Activated effector memory CD4-positive, alpha-beta T cell treated with anti-CD3 and anti-CD28 coated beads, Interleukin-2, amount 50 U/mL, for 16 hours (primary cell): ENCODE results near the gene EMD.
A peak's percentile ranks its signal among the peaks of the same experiment; 100 is the strongest.

Experiments
- DNase-seq: peaks from one replicate; pipeline ENCODE4 v3.0.0-alpha.2; 2020

Gene EMD

GRCh38 chrX:154355776-154356140 lies 23.3 kb upstream of the EMD start:
- no peak for DNase-seq

DNA sequence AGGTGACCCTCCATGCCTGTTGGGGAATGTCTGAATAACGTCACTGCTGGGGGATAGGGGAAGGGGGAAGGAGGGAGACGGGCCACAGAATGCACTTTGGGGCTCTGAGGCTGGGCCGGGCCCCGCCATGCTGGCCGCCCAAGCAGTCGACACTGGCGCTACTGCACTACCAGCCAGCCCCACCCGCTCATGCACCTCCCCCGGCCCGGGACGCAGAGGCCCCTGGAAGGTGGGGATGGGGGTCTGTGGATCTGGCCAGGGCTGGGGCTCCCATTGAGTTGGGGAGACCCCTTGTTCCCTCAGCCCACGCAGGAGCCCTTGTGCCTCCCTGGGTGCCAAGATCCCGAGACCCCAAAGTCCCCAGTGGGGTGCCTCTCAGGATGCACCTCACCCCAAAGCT lies 22.5 kb upstream of the EMD start:
- DNase-seq = no peak

- DNase-seq = no peak
Observed at GRCh38 chrX:154357205-154357604, 21.9 kb upstream of the EMD start.

GRCh38 chrX:154358011-154358410 lies 21.1 kb upstream of the EMD start:
- no peak for DNase-seq

DNA sequence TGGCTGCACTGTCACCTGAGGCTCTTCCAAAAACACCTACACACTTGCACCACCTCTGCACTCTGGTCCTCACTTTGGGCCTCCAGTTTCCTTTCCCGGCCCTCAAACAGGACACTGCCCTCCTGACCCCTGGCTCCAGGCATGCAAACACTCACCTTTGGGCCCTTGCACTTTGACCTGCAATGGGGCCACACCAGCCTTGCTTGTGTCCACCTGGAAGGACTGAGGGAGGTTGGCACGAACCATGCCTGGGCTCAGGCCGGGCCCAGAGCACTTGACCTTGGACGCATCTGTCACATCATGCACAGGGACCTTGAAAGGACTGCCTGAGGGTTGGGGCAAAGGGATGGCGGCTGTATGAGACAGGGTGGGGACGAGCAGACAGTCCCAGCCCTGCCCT lies 20.3 kb upstream of the EMD start:
- no peak for DNase-seq

GRCh38 chrX:154359362-154360154 lies 19.5 kb upstream of the EMD start:
- no peak for DNase-seq

DNA sequence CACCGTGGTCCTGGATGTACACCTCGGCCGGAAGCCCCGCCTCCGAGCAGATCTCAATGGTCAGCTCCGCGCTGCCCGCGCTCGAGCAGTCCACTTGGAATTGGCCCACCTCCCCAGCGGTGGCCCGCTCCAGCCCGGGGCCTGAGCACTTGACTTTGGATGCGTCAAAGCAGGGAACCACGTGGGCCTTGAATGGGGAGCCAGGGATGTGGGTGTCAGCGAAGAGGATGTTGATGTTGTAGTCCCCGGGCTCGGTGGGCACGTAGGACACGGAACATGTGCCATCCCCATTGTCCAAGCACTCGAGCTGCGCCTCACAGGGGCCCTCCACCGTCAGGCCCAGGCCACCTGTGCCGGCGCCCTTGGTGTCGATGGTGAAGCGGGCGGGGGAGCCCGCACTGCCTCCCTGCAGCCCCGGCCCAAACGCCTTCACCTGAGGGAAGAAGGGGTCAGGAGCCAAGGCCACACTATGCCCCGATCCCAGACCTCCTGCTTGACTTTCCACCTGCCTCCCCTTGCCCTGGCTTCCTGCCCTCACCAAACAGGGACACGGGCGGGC lies 18.9 kb upstream of the EMD start:
- no peak for DNase-seq

DNA sequence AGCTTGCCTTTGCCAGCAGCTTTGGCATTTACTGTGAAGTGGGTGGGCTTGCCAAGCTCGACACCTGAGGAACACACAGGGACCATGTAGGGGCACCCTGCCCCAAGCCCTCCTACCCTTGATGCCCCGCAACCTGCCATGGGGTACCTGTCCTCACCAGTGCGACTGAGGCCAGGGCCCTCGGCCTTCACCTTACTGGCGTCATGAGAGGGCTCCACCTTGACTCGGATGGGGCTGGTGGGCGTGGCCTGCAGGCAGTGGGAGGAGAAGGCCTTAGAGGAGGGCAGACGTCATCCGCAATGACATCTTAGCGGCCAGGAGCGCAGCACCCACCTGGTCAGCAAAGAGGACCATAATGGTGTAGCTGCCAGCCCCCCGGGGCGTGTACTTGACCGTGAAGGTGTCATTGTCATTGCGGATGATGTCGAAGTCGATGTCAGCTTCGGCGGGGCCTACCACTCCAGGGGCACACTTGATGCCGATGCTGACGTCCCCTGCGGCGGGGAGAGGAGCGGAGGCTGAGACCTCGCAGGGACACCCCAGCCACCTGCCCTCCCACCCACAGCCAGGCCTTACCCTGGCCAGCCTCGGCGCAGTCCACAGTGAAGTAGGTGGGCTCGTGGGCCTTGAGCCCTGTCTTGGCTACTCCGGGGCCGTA lies 16.9 kb upstream of the EMD start:
- DNase-seq = no peak

DNA sequence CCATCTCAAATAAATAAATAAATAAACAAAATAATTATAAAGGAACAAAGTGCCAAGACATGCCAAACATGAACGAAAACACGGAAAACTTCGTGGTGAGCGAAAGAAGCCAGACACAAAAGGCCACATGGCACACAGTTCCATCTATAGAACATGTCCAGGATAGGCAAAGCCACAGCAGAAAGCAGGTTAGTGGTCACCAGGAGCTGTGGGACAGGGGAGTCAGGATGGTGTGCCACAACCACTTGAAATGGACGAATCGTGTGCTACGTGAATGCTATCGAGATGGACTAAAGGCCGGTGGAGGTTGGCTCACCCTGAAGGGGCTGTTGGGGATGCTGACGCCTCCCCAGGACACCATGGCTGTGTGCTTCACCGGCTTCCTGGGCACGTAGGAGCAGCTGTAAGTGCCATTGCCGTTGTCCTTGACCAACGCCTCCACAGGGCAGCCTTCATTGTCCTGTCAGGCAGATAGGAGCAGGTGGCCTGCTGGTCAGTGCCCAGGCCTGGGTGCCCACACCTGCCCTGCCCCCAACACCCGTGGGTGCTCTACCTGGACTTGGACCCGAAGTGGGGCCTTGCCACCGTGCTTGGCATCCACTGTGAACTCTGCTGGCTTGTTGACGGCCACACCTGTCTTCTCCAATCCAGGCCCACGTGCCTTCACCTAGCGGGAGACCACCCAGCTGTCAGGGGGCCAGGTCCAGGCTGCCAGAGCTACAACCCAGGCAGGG lies 15.2 kb upstream of the EMD start:
- no peak for DNase-seq

DNA sequence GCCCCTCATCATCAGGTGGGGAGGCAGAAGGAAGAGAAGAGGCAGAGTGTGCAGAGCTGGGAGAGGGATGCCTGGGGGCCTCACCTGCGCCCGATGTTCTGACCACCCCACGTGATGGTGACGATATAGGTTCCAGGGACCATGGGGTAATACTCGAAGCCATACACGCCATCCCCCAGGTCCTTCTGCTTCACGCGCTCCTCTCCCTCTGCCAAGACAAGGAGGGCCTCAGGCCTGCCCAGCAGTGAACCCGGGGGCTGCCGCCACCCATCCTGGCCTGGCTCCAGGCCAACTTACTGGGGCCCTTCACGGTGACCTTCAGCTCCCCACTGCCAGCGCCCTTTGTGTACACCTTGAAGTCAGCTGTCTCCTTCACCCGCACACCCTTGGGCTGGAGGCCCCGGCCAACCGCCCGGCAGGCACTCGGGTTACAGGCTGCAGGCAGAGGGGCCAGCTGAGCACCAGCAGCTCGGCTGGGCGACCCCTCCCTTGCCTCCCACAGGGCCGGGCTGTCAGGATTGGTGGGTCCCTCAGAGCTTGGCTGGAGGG lies 14.0 kb upstream of the EMD start:
- DNase-seq = no peak

- no peak for DNase-seq
Observed at GRCh38 chrX:154365997-154366665, 13.0 kb upstream of the EMD start.

DNA sequence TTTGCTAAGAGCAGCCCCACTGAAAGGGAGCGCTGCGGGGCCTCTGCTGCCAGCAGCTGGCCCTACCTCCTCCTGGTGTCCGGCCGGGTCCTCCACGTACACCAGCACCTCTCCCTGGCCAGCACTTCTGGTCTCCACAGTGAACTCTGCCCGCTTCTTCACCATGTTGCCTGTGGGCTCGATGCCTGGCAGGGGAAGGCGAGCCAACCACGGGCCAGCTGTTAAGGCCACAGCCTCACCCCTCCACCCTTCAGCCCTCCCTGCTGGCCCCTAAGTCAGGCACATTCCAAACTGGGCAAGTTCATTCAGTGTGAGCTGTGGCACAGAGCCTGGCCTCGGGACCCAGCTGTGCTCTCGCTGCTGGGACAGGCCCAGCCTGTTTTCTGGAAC lies 12.4 kb upstream of the EMD start:
- no peak for DNase-seq

DNA sequence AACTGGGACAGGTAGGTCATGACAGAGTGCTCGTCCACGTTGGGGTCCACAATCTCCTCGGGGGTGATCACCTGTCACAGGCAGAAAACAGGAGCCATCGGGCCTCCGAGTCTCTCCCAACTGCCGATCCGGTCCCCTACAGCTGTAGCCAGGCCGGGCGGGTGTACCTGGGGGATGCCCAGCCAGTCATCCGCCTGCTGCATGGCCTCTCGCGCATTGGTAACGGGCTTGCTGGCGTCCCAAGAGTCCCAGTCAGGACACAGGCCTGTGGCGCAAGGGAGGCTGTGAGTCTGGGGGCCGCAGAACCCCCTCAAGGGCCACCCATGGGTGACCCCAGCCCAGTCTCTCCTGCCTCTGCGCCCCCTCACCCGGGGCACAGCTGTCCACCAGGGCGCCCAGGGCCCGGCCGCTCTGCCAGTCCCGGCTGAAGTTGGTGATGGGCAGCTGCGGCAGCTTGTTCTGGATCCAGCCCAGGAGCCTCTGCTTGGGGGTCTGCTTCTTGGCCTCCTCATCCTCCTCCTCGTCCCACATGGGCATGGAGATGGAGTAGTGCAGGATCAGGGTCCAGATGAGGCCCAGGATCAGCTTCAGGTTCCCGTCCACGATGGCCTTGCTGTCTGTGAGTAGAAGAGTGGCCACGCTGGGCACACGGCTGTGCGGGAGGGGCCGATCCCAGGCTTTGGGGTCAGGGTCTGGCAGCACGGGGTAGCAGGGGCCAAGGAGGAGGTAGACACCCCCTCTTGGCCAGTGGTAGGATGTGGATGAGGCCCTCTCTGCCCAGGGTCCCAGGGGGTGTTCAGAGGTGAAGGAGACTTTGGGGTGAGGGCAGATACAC lies 11.4 kb upstream of the EMD start:
- no peak for DNase-seq

GRCh38 chrX:154368630-154369448 lies 10.3 kb upstream of the EMD start:
- peak; percentile 96 for DNase-seq

DNA sequence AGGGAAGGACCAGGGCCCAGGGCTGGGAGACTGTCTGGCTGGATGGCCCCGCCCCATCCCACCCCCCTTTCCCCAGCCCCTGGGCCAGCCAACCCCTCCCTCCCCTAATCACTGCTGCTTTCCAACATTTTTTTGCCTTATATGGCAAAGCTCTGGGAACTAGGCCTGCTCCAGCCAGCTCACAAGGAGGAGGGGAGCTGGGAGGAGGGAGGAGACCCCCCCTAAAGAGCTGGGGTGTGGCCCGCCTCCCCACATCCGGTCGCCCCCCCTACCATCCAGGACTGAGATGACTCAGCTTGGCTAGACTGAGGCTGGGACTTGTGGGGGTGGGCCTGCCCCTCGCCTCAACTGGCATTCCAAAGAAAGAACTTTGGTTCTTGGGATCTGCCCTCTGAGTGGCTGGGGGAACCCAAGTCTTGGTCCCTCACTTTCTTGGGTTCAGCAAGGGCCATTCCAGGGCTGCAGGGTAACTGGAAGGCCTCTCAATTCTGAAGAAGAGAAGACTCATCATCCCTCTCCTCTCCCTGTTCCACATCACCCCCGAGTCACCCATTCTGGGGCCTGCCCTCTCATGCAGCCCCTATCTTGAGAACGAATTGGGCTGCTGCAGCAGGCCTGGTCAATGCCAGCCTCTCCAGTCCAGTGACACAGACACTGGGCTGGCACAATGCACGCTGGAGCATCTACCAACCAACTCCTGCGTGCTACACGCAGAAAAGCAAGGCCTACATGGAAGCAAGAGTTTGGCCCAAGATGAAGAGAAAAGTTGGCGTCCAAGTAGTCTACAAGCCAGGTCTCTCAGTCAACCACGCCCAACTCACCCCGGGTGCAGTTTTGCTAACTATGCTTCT lies 9.4 kb upstream of the EMD start:
- peak; percentile 89 for DNase-seq

DNA sequence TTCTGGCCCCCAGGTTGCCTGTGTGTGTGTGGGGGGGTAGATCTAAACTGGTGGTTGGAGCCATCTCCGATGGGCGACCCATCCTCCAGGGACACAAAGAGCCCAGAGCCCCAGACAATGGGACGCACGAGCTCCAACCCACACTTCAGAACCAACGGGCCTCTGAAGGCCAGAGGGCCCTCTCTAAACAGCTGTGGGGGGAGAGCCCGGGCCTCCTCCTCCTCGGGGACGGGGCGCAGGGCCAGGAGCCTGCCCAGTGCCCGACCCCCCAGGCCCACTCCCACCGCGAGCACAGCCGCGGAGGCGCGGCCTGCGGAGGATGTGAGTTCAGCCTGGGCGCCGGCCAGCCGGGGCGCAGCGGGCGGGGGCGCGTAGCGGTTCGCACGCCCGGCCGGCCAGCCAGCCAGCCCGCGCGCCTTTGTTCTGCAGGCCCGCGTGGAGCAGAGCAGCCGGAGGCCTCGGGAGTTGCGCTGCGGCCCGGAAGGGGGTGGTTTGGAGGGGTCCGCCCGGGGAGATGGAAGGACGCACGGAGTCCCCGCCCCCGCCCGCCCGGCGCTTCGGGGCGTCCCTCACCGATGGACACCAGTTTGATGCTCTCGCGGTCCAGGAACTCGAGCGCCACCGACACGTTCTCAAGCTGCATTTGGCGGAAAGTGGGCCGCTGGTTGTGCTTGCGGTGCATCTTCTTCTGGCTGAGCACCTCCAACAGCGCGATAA lies 8.6 kb upstream of the EMD start:
- no peak for DNase-seq

- peak; percentile 97 for DNase-seq
Observed at GRCh38 chrX:154371017-154371788, 7.9 kb upstream of the EMD start.

DNA sequence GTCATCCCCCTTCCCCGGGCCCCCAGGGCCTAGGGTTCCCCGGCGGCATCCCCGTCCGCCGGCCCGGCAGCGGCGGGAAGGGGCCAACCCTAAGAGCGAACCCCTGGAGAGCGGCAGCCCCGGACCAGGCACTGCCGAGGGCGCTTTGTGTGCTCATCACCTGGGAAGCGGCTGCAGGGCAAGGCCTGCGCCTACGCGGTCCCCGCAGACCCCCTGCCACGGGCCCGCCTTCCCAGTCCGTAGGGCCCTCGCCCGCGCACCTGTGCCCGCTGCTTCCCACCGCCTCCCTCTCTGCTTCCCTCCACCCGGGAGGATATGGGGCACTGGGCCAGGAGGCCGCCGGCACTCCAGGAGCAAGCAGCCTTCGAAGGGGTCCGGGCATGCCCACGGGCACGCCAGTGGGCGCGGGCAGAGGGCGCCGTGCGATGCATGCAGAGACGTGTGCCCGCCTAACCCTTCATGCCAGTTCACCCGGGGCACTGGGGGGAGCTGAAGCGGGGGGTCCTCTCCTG lies 7.2 kb upstream of the EMD start:
- DNase-seq = no peak
